Activated T-helper 1 cell treated with anti-CD3 and anti-CD28 coated beads, Interleukin-12 subunit alpha, Interleukin-12 subunit beta, Interleukin-2, Interleukin-4 antibody, amounts not matched to agents 30 ng/mL and 10 ng/mL and 1 ng/mL, durations not matched to agents 14 hours and 24 hours and 36 hours (primary cell): ENCODE data around the gene ITK. TPM values are rescaled to one million over a fixed set of nuclear protein-coding genes. Genes with fewer than 3 reads are reported as not detected.
A peak's percentile ranks its signal among the peaks of the same experiment; 100 is the strongest.
"Not testable (repeated sequence)": the region's sequence is repeated elsewhere in the genome, so short reads cannot be mapped to it uniquely, and the experiment has no call there.

Source experiments
- DNase-seq: peaks from one replicate; pipeline ENCODE4 v3.0.0; 2021; ENCODE audit warnings: low spot score
- H3K27ac Mint-ChIP-seq: one replicate; pipeline ENCODE4 v1.8.0; 2021; ENCODE audit warnings: mild to moderate bottlenecking, mixed read lengths
- H3K27me3 Mint-ChIP-seq: one replicate; pipeline ENCODE4 v1.8.0; 2022; ENCODE audit warnings: mild to moderate bottlenecking, moderate library complexity, mixed read lengths; ENCODE audit not compliant: insufficient read depth
- H3K36me3 Mint-ChIP-seq: one replicate; pipeline ENCODE4 v1.8.0; 2021; ENCODE audit warnings: low read depth, mixed read lengths
- H3K4me1 Mint-ChIP-seq: one replicate; pipeline ENCODE4 v1.8.0; 2021; ENCODE audit warnings: low read depth, mixed read lengths
- H3K4me3 Mint-ChIP-seq: one replicate; pipeline ENCODE4 v1.8.0; 2021; ENCODE audit warnings: mild to moderate bottlenecking, moderate library complexity, mixed read lengths
- H3K9me3 Mint-ChIP-seq: one replicate; pipeline ENCODE4 v1.8.0; 2021; ENCODE audit warnings: mixed read lengths
- intact Hi-C: fragments of 100-400 bp; cut with micrococcal nuclease; formaldehyde crosslinking; loops from one replicate; pipeline ENCODE4 v1.15.1; 2024
- total RNA-seq: library from RNA; stranded (reverse); gene quantifications from 2 replicates; pipeline ENCODE4 v1.2.3, GENCODE V29; 2022

ITK gene
- total RNA-seq, 1 donor from 2014 or later: 259 TPM

GRCh38 chr5:157244704-157245103 lies 64.1 kb downstream of the ITK start:
- intact Hi-C loops: loop anchor here (5.0 kb wide), 1 partner anchor 298 kb away; no protein-coding TSS in a partner anchor
- H3K27ac Mint-ChIP-seq: not testable (repeated sequence)

GRCh38 chr5:157245476-157245875 lies 64.8 kb downstream of the ITK start:
- Mint-ChIP-seq H3K4me1 (peaks cover 79% of the 10 kb centered on the region), H3K9me3 (no peaks in the 10 kb centered on the region), H3K27ac (peak overlapping the region; percentile 78), H3K27me3 (no peaks in the 10 kb centered on the region), H3K4me3 (no peak overlapping the region), H3K36me3 (peaks cover 83% of the 10 kb centered on the region)
- intact Hi-C loops: loop anchor here (5.0 kb wide), 1 partner anchor 297 kb away; no protein-coding TSS in a partner anchor
- no peak for DNase-seq

More at GRCh38 chr5:157244704-157245103, 64.1 kb downstream of the ITK start:
- H3K9me3 Mint-ChIP-seq, H3K27me3 Mint-ChIP-seq, DNase-seq, H3K4me3 Mint-ChIP-seq: not testable (repeated sequence)
- H3K4me1 Mint-ChIP-seq: peaks cover 72% of the 10 kb centered on the region
- H3K36me3 Mint-ChIP-seq: peaks cover 85% of the 10 kb centered on the region

- no peak for DNase-seq
- Mint-ChIP-seq H3K4me3 (no peak overlapping the region), H3K27me3 (no peaks in the 10 kb centered on the region), H3K27ac (peak overlapping the region; percentile 78), H3K9me3 (no peaks in the 10 kb centered on the region), H3K36me3 (peaks cover 83% of the 10 kb centered on the region), H3K4me1 (peaks cover 84% of the 10 kb centered on the region)
- intact Hi-C loops: loop anchor here (5.0 kb wide), 1 partner anchor 296 kb away; no protein-coding TSS in a partner anchor
Observed at GRCh38 chr5:157245886-157246285, 65.2 kb downstream of the ITK start.

- no peaks in the 10 kb centered on the region for H3K9me3 Mint-ChIP-seq
- intact Hi-C loops: loop anchor here (1.0 to 5.0 kb wide), 3 partner anchors 8 to 295 kb away; no protein-coding TSS in a partner anchor
- H3K4me3 Mint-ChIP-seq: peak overlapping the region; percentile 17
- no peak for DNase-seq
- H3K27me3 Mint-ChIP-seq: no peaks in the 10 kb centered on the region
- peak overlapping the region; percentile 78 for H3K27ac Mint-ChIP-seq
- H3K4me1 Mint-ChIP-seq: peaks cover 89% of the 10 kb centered on the region
- H3K36me3 Mint-ChIP-seq: peaks cover 87% of the 10 kb centered on the region
Observed at GRCh38 chr5:157247267-157247666, 66.6 kb downstream of the ITK start.

- intact Hi-C loops: loop anchor here (5.0 kb wide), 1 partner anchor 293 kb away; no protein-coding TSS in a partner anchor
- no peaks in the 10 kb centered on the region for H3K9me3 Mint-ChIP-seq
- peak overlapping the region; percentile 55 for H3K4me3 Mint-ChIP-seq
- peaks cover 95% of the 10 kb centered on the region for H3K4me1 Mint-ChIP-seq
- DNase-seq: no peak
- H3K27me3 Mint-ChIP-seq: no peaks in the 10 kb centered on the region
- peak overlapping the region; percentile 88 for H3K27ac Mint-ChIP-seq
- H3K36me3 Mint-ChIP-seq: peaks cover 88% of the 10 kb centered on the region
Observed at GRCh38 chr5:157248821-157249470, 68.3 kb downstream of the ITK start.

- peak overlapping the region; percentile 97 for H3K27ac Mint-ChIP-seq
- H3K4me3 Mint-ChIP-seq: peak overlapping the region; percentile 68
- DNase-seq: peak; percentile 73
- H3K36me3 Mint-ChIP-seq: peaks cover 84% of the 10 kb centered on the region
- peaks cover 99% of the 10 kb centered on the region for H3K4me1 Mint-ChIP-seq
- intact Hi-C loops: loop anchor here (1.0 kb wide), 8 partner anchors 12 to 104 kb away; partner anchors contain the start of gene ITK
- no peaks in the 10 kb centered on the region for H3K9me3 Mint-ChIP-seq
- no peaks in the 10 kb centered on the region for H3K27me3 Mint-ChIP-seq
Observed at GRCh38 chr5:157252711-157253465, 72.2 kb downstream of the ITK start.

- peak overlapping the region; percentile 97 for H3K27ac Mint-ChIP-seq
- H3K4me3 Mint-ChIP-seq: peak overlapping the region; percentile 68
- no peak for DNase-seq
- peaks cover 78% of the 10 kb centered on the region for H3K36me3 Mint-ChIP-seq
- no peaks in the 10 kb centered on the region for H3K9me3 Mint-ChIP-seq
- H3K27me3 Mint-ChIP-seq: no peaks in the 10 kb centered on the region
- H3K4me1 Mint-ChIP-seq: peaks cover 93% of the 10 kb centered on the region
- intact Hi-C loops: loop anchor here (1.0 kb wide), 8 partner anchors 12 to 104 kb away; partner anchors contain the start of gene ITK
Observed at GRCh38 chr5:157253547-157253946, 72.9 kb downstream of the ITK start.

- DNase-seq: no peak
- no peaks in the 10 kb centered on the region for H3K27me3 Mint-ChIP-seq
- H3K9me3 Mint-ChIP-seq: no peaks in the 10 kb centered on the region
- H3K4me1 Mint-ChIP-seq: peaks cover 78% of the 10 kb centered on the region
- H3K36me3 Mint-ChIP-seq: peaks cover 41% of the 10 kb centered on the region
- no peak overlapping the region for H3K4me3 Mint-ChIP-seq
- intact Hi-C loops: no loop called here
- H3K27ac Mint-ChIP-seq: no peak overlapping the region
Observed at GRCh38 chr5:157258450-157258849, 77.8 kb downstream of the ITK start.

- Mint-ChIP-seq H3K4me3 (no peak overlapping the region), H3K4me1 (peaks cover 78% of the 10 kb centered on the region), H3K27ac (no peak overlapping the region), H3K36me3 (peaks cover 30% of the 10 kb centered on the region), H3K9me3 (no peaks in the 10 kb centered on the region), H3K27me3 (no peaks in the 10 kb centered on the region)
- no peak for DNase-seq
- intact Hi-C loops: no loop called here
Observed at GRCh38 chr5:157259699-157260098, 79.1 kb downstream of the ITK start.

GRCh38 chr5:157263496-157264090 lies 83.0 kb downstream of the ITK start:
- Mint-ChIP-seq H3K4me3 (peak overlapping the region; percentile 38), H3K4me1 (peaks cover 77% of the 10 kb centered on the region), H3K9me3 (no peaks in the 10 kb centered on the region), H3K36me3 (peaks cover 8% of the 10 kb centered on the region), H3K27me3 (no peaks in the 10 kb centered on the region), H3K27ac (no peak overlapping the region)
- DNase-seq: no peak
- intact Hi-C loops: no loop called here

GRCh38 chr5:157265714-157266285 lies 85.2 kb downstream of the ITK start, which contains the start of gene CYFIP2:
CYFIP2 (plus strand) TSS chr5:157266123; CDS start chr5:157285362, 19,239 bp downstream.
- Mint-ChIP-seq H3K27me3 (no peaks in the 10 kb centered on the region), H3K27ac (peak within 1 kb of the TSS; percentile 95), H3K36me3 (peaks cover 20% of the 10 kb centered on the region), H3K4me1 (peaks cover 78% of the 10 kb centered on the region), H3K9me3 (no peaks in the 10 kb centered on the region), H3K4me3 (peak within 1 kb of the TSS; percentile 93)
- DNase-seq: peak; percentile 82
- intact Hi-C loops: loop anchor here (1.0 to 5.0 kb wide), 4 partner anchors 9 to 467 kb away; partner anchors contain the start of gene THG1L

- Mint-ChIP-seq H3K27me3 (no peaks in the 10 kb centered on the region), H3K36me3 (peaks cover 25% of the 10 kb centered on the region), H3K4me1 (peaks cover 78% of the 10 kb centered on the region), H3K27ac (peak overlapping the region; percentile 71), H3K9me3 (no peaks in the 10 kb centered on the region), H3K4me3 (peak overlapping the region; percentile 92)
- intact Hi-C loops: loop anchor here (1.0 to 5.0 kb wide), 3 partner anchors 8 to 466 kb away; partner anchors contain the start of gene THG1L
- DNase-seq: peak; percentile 53
Observed at GRCh38 chr5:157266286-157267007, 85.8 kb downstream of the ITK start.
